ENCODE measurements around the gene DDX25. TPM values are rescaled to one million over a fixed set of nuclear protein-coding genes. Genes with fewer than 3 reads are reported as not detected.

The DDX25 gene
- total and polyA plus RNA-seq, 2 of the 13 experiments (the other 11 are each of a cell fraction or from before 2014, with no cell fraction given), result 0.17 to 0.29 TPM

GRCh38 chr11:125918140-125918840, 14.0 kb downstream of the DDX25 start:
- Histone ChIP-seq H3K27ac (ENCODE audit: extremely low read length, insufficient read depth, low read length) (no peak overlapping the region), H4K20me1 (ENCODE audit: insufficient read depth, low read length) (no peaks in the 10 kb centered on the region), H3K27me3 (ENCODE audit: control insufficient read depth in 1 of 2, insufficient read depth in 2 of 2, low read length in 2 of 2) (peaks cover 0 to 13% of the 10 kb centered on the region in 2 experiments; a peak in 1 of 5 replicates), H3K4me1 (ENCODE audit: insufficient read depth, low read length) (peaks cover 50% of the 10 kb centered on the region), H3K79me2 (ENCODE audit: insufficient read depth, low read length) (no peaks in the 10 kb centered on the region), H3K4me2 (ENCODE audit: low read depth, low read length) (no peak overlapping the region), H2AFZ (ENCODE audit: low read length) (no peak overlapping the region), H3K4me3 (replicated peaks in 1 of 3; ENCODE audit: insufficient read depth in 1 of 3, low read depth in 2 of 3, low read length in 3 of 3) (no peak overlapping the region), H3K36me3 (replicated peaks in 1 of 2; ENCODE audit: control insufficient read depth in 1 of 2, insufficient read depth in 2 of 2, low read length in 2 of 2) (no peaks in the 10 kb centered on the region), H3K9me3 (ENCODE audit: low read length) (no peaks in the 10 kb centered on the region), H3K9ac (ENCODE audit: insufficient read depth, low read depth, low read length) (no peak overlapping the region)
- ChIA-PET POLR2A (interaction anchor here (0.8 kb wide), 1 partner anchor 293 kb away, joined by 3 read pairs; the partner anchor contains the start of genes FAM118B and RPUSD4), CTCF (ENCODE audit: low intra/inter-chr PET ratio, low total read pairs) (interaction anchor here (1.9 kb wide), 1 partner anchor 276 kb away, joined by 6 read pairs; no protein-coding TSS in a partner anchor)
- DNase-seq (ENCODE audit: low spot score) (no peak), FAIRE-seq (no peak), ATAC-seq (peak; percentile 39; the same call in 1 of the 3 replicates)
- TF ChIP-seq IRF2 (CRISPR knock-in tag; IDR thresholded peaks at IDR 0.05) (no peak), ZNF784 (CRISPR knock-in tag; IDR thresholded peaks at IDR 0.05; ENCODE audit: borderline replicate concordance) (no peak), ZSCAN21 (CRISPR knock-in tag; IDR thresholded peaks at IDR 0.05; ENCODE audit: borderline replicate concordance) (no peak), ZNF687 (CRISPR knock-in tag; IDR thresholded peaks at IDR 0.05) (no peak), ZNF451 (CRISPR knock-in tag; IDR thresholded peaks at IDR 0.05) (no peak), RFXANK (CRISPR knock-in tag; IDR thresholded peaks at IDR 0.05) (no peak), BHLHE40 (IDR thresholded peaks at IDR 0.05; ENCODE audit: low read length) (no peak), SP2 (CRISPR knock-in tag; IDR thresholded peaks at IDR 0.05) (no peak), MED1 (CRISPR knock-in tag; IDR thresholded peaks at IDR 0.05) (no peak), GABPA (IDR thresholded peaks at IDR 0.05; ENCODE audit: low read depth, low read length) (no peak), GABPA (CRISPR knock-in tag; IDR thresholded peaks at IDR 0.05; ENCODE audit: low read depth) (no peak), ZNF253 (CRISPR knock-in tag; IDR thresholded peaks at IDR 0.05; ENCODE audit: borderline replicate concordance) (no peak), ZNF670 (CRISPR knock-in tag; IDR thresholded peaks at IDR 0.05; ENCODE audit: borderline replicate concordance) (no peak), ZNF619 (CRISPR knock-in tag; IDR thresholded peaks at IDR 0.05) (no peak), ZNF143 (CRISPR knock-in tag; IDR thresholded peaks at IDR 0.05) (no peak)
- TF ChIP-seq, protein P1, sequence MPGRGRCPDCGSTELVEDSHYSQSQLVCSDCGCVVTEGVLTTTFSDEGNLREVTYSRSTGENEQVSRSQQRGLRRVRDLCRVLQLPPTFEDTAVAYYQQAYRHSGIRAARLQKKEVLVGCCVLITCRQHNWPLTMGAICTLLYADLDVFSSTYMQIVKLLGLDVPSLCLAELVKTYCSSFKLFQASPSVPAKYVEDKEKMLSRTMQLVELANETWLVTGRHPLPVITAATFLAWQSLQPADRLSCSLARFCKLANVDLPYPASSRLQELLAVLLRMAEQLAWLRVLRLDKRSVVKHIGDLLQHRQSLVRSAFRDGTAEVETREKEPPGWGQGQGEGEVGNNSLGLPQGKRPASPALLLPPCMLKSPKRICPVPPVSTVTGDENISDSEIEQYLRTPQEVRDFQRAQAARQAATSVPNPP (CRISPR knock-in tag; IDR thresholded peaks at IDR 0.05), result no peak
- TF ChIP-seq, protein P2, sequence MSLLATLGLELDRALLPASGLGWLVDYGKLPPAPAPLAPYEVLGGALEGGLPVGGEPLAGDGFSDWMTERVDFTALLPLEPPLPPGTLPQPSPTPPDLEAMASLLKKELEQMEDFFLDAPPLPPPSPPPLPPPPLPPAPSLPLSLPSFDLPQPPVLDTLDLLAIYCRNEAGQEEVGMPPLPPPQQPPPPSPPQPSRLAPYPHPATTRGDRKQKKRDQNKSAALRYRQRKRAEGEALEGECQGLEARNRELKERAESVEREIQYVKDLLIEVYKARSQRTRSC (CRISPR knock-in tag; IDR thresholded peaks at IDR 0.05; ENCODE audit: low read depth), result no peak
- BruUV-seq (replicated peaks), result no TSS peak
- in situ Hi-C loops (cut with HindIII; ENCODE audit: extremely low pct_ligation_motif_present, low pct_unique_long_range_greater_than_20kb), result no loop called here
- intact Hi-C loops (cut with micrococcal nuclease; ENCODE audit: unreplicated experiment), result no loop called here
- WGBS (ENCODE audit: low lambda C conversion rate), result 66% methylated on average over 13 of the region's 13 CpGs
